ENCODE results near the gene PSMB11.

Gene PSMB11

DNA sequence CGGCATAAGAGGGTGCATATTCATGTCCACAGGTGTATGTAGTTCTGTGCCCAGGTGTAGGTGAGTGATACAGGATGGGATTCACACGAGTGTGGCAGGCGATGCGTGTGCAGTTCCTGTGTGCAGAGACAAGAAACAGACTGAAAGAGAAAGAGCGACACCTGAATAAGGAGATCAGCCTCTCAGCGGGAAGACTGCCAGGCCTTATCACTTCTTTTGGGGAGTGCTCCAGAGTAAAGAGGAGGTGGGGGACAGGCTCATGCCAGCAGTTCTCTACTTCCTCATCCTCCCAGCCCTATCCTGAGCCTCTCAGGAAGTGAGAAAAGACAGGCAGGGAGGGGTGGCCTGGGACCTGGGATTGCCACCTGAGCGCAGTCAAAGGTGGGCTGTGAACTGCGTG, 2.8 kb downstream of the PSMB11 start:
- DNase-seq: no peak

DNA sequence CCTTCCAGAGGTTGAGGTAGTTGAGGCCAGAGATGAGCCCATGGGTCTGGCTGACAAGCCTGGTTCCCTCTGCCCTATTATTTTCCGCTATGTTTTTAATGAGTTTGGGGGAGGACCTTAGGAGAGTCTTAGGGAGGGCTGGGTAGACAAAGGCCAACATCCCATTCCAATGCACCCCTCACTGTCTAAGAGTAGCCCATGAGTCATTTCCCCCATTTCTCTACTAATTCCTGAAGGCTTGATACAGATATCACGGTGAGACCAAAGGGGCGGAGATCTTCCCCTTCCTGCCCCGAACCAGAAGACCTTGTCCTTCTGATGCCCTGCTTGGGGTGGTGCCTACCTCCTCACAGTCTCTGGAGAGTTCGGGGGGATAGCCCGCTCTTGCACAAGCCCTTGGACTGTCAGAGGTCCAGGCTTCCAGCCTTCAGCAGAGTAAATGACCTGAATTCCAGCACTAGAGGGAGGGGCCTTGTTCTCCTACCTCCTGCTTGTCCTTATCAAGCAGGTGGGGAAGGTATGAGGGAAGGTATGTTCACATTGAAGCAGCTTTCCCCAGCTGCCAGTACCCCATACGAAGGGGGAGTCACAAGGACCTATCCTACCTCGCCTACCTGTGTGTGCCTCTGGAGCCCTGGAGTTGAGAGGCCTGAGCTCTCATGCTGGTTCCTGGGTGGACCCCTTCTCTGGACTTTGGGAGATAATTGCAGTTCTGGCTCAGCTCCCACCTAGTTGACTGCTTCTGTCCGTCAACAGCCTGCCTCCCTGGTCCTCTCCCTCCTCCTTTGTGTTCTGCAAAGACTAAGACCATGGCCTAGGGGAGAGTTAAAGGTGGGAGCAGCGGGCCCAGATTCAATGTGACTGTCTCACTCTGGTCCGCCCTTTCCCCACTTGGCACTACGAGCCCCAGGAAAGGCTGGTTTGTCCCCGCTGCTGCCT, 3.7 kb downstream of the PSMB11 start:
- no peak for DNase-seq

DNA sequence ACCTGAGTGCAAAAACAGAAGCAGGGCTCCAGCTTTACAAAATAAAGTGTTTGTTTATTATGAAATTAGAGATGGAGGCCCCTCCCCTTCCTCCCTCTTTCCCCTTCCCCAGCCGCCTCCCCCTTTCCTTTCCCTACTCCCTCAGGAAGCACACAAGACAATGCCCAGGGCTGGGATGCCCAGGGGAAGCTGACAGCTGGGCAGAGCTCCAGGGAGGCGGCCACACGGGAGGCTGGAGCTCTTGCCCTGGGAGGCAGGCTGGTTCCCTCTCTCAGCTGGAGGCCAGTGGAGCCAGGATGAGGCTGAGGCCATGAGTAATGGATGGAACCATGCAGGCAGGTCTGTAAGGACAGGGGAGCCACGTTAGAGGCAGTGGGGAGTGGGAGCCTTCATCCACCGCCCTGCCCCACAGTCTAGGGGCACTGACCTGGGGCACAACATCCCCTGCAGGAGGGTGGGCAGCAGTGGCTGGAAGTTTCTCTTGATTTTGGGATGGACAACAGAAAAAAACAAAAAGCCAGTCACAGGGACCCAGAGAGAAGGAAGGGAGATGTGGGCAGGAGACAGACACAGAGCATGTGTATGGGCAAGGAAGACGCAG, 5.1 kb downstream of the PSMB11 start:
- DNase-seq: no peak

DNA sequence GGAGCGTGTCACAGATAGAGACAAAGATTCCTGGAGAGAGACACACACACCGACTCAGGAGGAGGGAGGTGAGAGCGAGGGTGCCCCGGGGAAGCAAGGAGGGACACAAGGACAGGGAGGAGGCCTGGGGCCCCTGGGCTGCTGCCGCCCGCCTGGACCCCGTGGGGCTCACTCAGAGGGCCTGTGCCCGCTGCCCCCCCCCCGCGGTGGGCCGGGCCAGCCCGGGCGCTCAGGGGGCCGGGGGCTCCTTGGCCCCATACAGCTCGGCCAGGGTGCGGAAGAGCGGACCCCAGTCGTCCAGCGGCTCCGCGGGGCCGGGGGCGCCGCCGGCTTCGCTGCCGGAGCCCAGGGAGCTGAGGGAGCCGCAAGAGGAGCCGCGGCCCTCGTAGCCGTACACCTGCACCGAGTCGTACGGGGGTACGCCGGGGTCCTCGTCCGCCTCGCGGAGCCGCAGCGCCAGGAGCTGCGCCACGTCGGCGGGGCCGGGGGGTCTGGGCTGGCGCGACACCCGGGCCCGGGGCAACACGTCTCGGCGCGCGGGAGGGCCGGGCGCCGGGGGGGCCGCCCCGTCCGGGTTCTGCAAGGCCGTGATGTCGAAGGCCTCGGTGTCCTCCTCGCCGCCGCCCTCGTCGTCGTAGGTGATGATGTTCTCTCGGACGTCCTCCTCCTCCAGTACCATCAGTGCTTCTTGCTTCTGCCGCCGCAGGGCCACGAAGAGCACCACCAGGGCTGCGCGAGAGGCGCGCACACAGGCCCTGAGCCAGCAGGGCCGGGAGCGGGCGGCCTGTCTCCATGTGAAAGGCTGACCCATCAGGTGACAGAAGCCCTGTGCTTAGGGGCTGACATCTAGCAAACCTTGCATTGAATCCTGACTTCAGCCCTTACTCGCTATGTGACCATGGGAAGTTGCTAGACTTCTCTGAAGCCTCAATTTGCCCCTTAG, 6.0 kb downstream of the PSMB11 start:
- no peak for DNase-seq

DNA sequence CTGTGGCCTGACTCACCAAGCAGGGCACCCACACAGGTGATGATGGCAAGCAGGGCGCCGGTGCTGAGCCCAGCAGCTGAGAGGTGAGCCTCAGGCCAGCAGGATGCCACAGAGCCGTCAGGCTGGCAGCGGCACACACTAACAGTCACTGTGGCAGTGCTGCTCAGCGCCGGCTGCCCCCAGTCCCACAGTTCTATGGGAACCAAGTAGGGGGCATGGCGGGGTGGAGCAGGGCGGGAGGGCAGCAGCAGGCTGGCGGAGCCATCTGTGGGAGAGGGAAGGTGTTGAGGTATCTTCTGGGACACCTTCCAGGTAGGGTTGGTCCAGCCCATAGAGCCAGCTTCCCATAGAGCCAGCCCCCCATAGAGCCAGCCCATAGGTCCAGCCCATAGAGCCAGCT, 7.0 kb downstream of the PSMB11 start:
- no peak for DNase-seq

DNA sequence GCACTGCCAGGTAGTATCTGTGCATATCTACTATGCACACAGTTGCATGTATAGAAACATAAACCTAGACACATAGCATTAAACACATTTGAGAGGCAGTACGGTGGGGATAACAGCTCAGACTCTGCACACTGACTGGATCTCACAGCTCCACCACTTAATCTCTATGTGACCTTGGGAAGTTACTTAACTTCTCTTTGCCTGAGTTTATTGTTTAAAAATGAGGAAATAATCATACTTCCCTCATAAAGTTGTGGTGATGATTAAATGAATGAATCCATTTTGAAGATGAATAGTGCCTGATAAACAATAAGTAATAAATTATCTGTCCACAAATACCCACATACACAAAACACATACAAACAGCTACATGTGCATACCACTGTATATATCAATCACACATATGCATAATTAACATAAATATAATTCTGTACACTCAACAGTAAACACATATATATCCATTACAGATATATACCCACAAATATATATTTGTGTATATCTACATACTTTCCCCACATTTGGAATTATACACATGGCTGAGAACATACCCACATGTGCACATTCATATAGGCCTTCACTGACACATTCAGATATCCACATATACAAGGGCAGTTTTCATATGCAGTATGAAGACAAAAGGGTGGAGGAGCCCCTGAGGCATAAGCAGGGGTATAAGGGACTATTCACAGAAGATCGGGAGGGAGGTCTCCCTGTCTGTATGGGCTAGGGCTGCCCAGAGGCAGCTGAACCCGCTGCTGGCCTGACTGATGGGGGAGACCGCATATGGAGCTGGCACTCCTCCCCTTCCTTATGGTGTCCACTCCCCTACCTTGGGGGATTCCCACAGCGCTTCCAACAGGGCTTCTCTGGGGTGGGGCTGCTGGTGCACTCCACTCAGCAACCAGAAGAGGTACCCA, 9.4 kb downstream of the PSMB11 start:
- DNase-seq: no peak

DNA sequence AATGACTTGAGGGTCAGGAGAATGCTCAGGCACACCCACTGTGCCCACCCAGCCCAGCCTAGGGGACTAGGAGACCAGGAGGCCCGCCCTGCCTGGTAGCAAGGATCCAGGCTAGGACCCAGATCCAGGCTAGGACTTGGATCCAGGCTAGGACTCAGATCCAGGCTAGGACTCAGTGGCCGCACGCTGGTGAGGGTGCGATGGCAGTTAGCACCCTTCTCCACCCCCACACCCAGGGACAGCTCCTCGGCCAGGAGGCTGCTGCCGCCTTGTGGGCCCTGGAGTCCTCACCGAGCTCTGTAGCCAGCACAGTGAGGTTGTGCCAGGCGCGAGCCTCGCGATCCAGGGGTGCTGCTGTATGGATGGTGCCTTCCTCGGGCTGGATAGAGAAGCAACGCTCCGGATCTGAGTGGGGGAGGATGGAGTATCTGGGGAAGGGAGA, 10.2 kb downstream of the PSMB11 start:
- DNase-seq: no peak

DNA sequence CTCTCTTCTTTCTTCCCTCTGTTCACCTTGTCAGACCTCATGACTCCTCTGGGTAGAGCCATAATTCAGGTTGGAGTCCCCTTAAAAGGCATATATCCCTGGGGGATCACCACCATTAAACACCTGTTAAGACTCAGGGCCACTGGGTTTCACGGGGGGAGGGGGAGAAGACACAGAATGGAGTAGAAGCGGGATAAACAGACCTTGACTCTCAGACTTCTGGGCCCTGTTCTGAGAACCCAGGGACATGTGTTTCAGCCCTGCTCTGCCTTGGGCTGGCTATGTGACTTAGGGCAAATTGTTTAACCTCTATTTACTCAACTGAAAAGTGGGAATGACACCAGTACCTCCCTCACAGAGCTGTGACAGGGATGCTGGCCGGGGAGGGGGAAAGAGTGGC, 10.7 kb downstream of the PSMB11 start:
- DNase-seq: no peak

DNA sequence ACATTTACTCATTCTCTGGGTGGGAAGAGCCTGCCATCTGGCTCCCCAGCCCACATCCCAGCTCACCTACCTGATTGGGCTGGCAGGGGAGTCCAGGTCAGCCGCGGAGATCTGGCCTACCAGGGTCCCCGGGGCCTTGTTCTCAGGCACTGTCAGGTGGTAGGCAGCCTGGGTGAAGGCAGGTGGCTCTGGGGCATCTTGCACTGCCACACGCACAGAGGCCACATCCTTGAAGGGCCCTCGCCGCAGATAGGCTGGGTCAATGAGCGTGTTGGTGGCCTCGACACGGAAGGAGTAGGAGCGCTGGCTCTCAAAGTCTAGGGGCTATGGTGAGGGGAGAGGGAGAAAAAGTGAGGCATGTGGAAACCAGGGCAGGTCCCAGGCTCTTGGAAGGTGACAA, 11.4 kb downstream of the PSMB11 start:
- DNase-seq: no peak

DNA sequence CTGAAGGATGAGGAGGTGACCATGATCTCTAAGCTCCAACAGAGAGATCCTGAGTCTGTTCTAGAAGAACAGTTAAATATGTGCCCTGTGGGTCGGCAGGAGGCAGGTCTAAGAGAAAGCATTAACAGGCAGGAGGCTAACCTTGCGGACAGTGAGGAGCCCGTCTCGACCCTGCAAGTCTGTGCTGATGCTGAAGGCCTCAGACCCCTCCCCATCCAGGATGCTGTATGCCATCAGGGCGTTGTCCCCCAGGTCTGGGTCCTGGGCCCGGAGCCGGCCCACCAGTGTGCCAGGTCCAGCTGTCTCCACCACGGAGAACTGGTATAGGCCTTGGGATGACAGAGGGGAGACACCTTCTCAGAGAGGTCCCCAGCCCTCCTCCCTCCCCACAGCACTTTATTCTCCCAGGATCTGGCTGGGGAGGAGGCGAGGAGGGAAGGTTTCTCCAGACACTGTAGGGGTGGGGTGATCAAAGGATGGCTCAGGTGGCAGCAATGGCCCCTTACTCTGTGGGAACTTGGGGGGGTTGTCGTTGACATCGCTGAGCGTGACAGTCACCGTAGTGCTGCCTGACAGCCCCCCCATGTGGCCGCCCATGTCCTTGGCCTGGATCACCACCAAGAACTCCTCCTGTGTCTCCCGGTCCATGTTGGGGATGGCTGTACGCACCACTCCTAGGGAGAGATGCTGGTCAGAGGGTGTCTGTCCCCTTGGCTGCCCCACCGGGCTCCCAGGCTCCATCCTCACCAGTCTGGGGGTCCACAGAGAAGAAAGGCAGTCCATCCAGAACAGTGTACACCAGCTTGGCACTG, 12.2 kb downstream of the PSMB11 start:
- no peak for DNase-seq

DNA sequence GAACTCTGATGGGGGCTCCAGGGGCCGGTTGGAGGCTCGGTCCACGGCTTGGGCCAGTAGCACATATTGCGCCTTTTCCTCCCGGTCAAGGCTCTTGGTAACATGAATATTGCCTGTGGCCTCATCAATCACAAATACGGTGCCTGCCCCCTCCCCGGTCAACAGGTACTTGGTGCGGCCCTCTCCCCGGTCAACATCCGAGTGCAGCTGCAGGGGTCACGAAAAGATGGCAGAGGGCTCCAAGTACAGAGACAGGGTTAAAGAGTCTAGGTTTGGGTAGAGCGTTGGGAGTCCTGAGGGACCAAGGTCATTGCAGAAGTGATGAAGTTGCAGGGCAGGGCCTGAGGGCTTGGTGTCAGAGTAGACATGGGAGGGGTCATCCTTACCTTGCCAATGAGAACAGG, 13.1 kb downstream of the PSMB11 start:
- DNase-seq: no peak

DNA sequence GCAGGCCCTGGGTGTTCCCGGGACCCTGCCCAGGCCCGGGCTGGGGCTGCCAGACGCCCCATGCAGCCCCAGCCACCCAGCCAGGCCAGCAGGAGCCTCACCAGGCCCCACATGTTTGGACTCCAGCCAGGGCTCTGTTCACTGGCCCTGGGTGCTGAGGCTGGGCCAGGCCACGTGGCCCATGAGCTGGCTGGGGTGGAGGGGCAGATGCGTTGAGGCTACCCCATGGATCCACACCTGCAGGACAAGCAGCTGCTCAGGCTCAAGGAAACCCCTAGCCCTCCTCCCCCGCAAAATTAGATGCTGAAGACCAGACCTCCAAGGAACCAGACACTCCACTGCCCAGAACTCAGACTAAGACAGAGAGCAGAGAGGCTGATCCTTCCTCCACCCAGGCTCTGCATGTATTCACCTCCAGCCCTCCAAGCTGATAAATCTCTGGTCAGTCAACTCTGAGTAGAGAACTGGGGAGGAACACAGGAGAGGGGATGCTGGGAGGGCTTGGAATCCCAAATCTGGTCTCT, 13.7 kb downstream of the PSMB11 start:
- no peak for DNase-seq

DNA sequence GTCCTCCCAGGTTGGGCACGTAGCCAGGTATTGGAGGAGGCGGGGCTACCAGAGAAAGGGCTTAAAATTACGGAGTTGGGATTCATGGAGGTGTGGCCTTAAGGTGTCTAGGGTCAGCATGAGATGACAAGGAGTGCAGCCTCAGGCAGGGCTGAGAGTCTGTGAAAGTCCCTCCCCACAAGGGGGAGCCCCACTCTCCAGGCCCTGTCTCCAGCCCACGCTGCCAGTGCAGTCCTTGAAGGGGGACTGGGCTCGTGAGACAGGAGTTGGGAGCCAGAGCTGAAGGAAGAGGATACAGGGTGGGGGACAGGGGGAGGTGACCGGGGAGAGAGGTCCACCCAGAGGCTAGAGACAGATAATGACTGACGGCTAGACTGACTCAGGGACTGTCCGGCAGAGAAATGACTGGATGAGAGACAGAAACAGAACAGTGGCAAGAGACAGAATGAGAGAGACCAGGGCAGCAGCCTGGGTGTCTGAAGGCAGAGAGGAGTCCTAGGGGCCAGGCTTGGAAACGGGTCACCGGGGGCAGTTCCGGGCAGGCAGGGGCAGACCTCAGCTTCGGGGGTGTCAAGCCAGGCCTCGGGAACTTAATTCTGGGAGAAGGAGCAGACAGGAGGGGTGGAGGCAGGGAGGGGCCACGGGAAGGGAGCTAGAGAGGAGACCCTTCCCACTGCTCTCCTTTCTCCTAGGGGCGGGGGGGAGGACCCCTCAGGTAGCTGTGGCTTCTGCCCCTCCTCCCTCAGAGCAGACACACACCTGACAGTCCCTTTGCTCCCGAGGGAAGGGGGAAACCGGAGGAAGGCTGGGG, 14.3 kb downstream of the PSMB11 start:
- peak; percentile 75 for DNase-seq

DNA sequence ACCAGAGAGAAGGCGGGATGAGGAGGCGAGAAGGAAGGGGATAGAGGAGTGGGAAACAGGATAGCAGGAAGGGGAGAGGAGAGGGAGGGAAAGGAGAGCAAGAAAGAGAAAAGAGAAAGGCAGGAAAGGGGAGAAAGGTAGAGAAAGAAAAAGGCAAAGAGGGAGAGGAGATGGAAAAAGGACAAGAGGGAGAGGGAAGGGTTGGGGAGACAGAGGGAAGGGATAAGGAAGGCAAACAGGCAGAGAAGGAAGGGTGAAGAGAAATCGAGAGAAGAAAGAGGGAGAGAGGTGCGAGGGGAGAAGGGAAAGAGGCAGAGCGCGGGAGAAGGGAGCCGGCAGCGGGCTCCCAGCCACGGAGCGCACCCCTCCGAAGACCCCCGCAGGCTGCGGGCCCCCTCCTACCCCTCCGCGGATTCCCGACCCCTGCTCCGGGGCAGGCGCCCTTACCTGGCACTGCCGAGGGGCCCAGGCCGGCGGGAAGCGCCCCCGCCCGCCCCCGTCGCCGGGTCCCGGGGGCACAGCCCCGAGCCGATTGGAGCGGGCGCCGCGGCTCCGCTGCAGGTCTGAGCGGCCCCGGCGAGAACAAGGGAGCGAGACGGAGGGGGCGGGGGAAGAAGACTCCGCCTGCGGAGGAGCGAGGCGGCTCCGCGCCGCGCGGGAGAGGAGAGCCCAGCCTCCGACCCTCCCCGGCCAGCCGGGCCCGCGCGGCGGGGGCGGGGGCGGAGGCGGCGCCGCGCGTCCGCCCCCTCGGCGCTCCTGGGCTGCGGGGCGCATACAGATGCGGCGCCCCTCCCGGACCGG, 15.1 kb downstream of the PSMB11 start, which contains the start of gene CDH24:
Gene CDH24 (minus strand): TSS at position 565 of the 801 bp plus-strand sequence. CDS start 1,787 bp downstream, outside the sequence.
- peak; percentile 73 for DNase-seq

DNA sequence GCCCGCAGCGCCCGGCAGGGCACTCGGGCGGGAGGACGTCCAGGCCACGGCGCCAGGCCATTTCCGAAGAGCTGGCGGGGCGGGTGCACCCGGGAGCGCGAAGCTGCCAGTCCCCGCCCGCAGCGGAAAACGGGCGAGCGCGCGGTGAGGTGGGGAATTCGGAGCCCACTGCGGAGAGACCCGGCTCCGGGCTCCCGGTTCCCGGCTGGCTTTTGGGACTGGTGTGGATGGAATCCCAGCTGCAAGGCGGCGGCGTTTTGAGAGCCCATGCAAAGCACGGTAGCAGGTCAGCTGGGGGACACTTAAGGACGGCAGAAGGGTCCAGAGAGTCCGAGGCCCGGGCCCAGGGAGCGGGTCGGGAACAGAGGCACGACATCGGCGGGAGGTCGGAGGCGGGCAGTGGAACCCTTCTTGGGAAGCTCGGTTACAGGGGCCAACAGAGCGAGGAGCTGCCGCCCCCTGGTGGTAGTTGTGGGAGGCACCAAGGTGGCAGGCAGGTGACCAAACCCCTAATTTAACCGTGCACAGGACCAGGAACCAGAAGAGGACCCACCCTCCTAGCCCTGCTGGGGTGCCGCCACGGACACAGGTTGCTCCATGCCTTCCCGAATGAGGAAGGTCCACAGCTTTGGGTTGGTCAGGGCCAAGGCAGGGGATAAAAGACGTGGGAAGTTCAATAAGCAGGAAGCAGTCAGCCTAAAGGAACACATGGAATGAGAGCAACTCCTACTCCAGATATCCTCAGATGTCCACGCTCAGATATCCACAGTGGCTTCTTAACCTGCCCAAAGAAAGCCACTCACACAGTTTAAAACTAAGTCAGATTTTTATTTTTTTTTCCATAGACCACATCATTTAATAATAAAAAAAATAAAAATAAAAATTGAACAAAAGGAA, 16.0 kb downstream of the PSMB11 start:
- peak; percentile 86 for DNase-seq

DNA sequence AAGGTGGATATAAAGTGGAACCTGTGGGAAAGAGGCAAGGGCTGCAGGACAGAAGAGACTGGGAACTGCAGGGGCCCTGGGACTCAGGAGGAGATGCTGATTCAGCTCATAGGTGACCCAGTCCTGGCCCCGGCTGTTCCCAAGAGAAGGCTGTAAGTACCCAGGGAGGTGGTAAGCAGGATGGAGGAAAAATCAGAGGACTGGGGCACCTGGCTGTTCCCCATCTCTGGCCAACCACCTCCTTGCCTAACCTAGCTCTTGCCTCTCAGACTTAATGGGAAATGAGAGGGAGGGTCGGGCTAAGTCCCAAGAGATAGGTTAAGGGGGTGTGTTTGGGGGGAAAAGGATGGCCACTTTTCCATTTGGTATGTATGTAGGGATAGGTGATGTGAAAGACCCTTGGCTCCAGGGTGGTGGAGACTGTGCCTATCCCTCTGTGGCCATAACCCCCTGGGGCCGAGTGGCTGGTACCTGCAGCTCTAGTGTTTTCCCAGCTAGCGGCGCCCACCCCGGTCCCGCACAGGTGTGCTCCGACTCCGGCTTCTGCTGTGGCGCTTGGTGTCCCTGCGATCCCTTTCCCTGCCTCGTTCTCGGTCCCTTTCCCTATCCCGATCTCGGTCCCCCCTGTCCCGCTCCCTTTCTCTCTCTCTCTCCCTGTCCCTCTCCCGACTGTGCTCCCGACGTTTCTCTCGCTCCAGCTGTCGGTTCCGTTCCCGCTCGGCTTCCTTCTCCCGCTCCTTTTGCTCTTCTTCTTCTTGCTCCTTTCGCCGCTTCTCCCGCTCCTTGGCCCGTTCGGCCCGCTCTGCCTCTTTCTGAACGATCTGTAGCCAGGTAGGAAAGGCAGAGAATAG, 16.9 kb downstream of the PSMB11 start:
- DNase-seq: no peak

All from CD4-positive, alpha-beta T cell treated with Interleukin-10 for 1 hour (primary cell).